Activated CD4-positive, alpha-beta memory T cell treated with anti-CD3 and anti-CD28 coated beads for 36 hours (primary cell): ENCODE measurements around the gene PDILT. TPM values are rescaled to one million over a fixed set of nuclear protein-coding genes. Genes with fewer than 3 reads are reported as not detected.
"Not testable (repeated sequence)": the region's sequence is repeated elsewhere in the genome, so short reads cannot be mapped to it uniquely, and the experiment has no call there.

Experiments
- CTCF ChIA-PET: fragments of 350-600 bp; sonication (Branson Sonifier 250); formaldehyde crosslinking; loops from one replicate; lab custom pipeline; 2021; ENCODE audit warnings: antibody characterized with exemption, inconsistent platforms; lab: Charles Lee
- POLR2A ChIA-PET: fragments of 350-600 bp; sonication (Branson Sonifier 250); formaldehyde crosslinking; loops from one replicate; lab custom pipeline; 2021; ENCODE audit warnings: antibody characterized with exemption; lab: Charles Lee
- DNase-seq: peaks from one replicate; pipeline ENCODE4 v3.0.0-alpha.2; 2020
- H3K27ac Mint-ChIP-seq: one replicate; pipeline ENCODE4 v1.8.0; 2021; ENCODE audit warnings: mixed read lengths
- H3K27me3 Mint-ChIP-seq: one replicate; pipeline ENCODE4 v1.8.0; 2021; ENCODE audit warnings: mixed read lengths
- H3K36me3 Mint-ChIP-seq: one replicate; pipeline ENCODE4 v1.8.0; 2021; ENCODE audit warnings: mixed read lengths
- H3K4me1 Mint-ChIP-seq: one replicate; pipeline ENCODE4 v1.8.0; 2021; ENCODE audit warnings: low read depth, mixed read lengths
- H3K4me3 Mint-ChIP-seq: one replicate; pipeline ENCODE4 v1.8.0; 2021; ENCODE audit warnings: mild to moderate bottlenecking, mixed read lengths
- H3K9me3 Mint-ChIP-seq: one replicate; pipeline ENCODE4 v1.8.0; 2021; ENCODE audit warnings: mixed read lengths
- intact Hi-C: fragments of 100-400 bp; cut with micrococcal nuclease; formaldehyde crosslinking; loops from one replicate; pipeline ENCODE4 v1.15.1; 2023
- total RNA-seq, 2 experiments: library from RNA; stranded (reverse); gene quantifications; one replicate each; pipeline ENCODE4 v1.2.3, GENCODE V29; 2021

The PDILT gene, protein sequence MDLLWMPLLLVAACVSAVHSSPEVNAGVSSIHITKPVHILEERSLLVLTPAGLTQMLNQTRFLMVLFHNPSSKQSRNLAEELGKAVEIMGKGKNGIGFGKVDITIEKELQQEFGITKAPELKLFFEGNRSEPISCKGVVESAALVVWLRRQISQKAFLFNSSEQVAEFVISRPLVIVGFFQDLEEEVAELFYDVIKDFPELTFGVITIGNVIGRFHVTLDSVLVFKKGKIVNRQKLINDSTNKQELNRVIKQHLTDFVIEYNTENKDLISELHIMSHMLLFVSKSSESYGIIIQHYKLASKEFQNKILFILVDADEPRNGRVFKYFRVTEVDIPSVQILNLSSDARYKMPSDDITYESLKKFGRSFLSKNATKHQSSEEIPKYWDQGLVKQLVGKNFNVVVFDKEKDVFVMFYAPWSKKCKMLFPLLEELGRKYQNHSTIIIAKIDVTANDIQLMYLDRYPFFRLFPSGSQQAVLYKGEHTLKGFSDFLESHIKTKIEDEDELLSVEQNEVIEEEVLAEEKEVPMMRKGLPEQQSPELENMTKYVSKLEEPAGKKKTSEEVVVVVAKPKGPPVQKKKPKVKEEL
- total RNA-seq = not detected

DNA sequence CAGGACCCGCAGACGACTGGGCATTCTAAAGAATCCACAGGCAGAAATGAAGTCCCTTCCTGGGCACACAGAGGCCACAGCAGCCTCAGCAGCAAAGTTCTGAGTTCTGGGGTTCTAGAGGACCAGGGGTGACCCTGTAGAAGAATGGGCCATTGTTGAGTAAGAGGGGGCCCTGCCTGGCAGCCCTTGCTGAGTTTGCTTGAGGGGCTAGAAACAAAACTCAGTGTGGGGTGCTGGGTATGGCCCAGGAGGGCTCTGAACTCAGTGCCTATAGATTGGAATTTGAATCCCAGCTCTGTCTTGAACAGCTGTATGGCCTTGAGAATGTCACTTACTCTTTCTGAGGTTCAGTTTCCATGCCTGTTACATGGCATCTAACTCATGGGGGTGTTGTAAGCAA is at the start of gene PDILT:
PDILT (minus strand) TSS at position 101 of the 400 bp plus-strand sequence. CDS start 5,437 bp downstream, outside the sequence.
- Mint-ChIP-seq H3K4me3 (no peak within 1 kb of the TSS), H3K27ac (no peak within 1 kb of the TSS), H3K9me3 (no peaks in the 10 kb centered on the region), H3K27me3 (peaks cover 1% of the 10 kb centered on the region), H3K4me1 (no peaks in the 10 kb centered on the region), H3K36me3 (no peaks in the 10 kb centered on the region)
- POLR2A ChIA-PET = no interaction called here
- CTCF ChIA-PET = no interaction called here
- DNase-seq = no peak
- intact Hi-C loops = no loop called here

DNA sequence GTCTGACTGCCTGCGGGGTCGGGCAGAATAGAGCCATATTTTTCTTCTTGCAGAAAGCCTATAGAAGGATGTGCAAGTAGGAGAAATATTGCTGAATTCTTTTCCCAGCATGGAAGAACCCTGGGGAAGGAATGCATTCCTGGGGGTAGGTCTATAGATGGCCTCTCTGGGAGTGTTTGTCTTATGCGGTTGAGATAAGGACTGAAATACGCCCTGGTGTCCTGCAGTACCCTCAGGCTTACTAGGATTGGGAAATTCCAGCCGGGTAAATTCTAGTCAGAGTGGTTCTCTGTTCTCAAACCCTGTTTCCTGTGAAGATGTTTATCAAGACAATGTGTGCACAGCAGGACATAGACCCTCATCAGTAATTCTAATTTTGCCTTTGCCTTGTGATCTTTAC is 49.1 kb upstream of the PDILT start:
- DNase-seq, POLR2A ChIA-PET, H3K27ac Mint-ChIP-seq, CTCF ChIA-PET, H3K9me3 Mint-ChIP-seq, H3K4me3 Mint-ChIP-seq, H3K4me1 Mint-ChIP-seq, H3K36me3 Mint-ChIP-seq, intact Hi-C loops, H3K27me3 Mint-ChIP-seq: not testable (repeated sequence)

DNA sequence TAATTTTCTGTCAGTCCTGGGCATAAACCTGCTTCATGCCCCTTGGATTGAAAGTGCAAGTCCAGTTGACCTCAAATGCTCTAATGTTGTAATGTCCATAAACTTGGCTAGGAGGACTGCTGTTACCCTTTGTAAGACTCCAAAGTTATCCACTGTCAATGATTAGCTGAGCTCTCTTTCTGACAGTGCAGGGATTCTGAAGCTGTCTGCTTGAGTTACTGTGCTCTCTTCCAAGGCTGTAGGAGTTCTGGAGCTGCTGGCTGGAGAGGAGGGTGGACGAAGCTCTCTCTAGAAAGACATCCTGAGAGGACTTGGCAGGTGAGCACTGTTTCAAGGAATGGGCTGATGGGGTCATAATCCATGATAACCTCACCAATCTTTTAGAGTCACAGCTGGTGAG is 46.8 kb upstream of the PDILT start, which contains the start of gene ACSM2A:
ACSM2A (plus strand) TSS at position 158 of the 400 bp plus-strand sequence. CDS start 8,594 bp downstream, outside the sequence.
- intact Hi-C loops = not testable (repeated sequence)

DNA sequence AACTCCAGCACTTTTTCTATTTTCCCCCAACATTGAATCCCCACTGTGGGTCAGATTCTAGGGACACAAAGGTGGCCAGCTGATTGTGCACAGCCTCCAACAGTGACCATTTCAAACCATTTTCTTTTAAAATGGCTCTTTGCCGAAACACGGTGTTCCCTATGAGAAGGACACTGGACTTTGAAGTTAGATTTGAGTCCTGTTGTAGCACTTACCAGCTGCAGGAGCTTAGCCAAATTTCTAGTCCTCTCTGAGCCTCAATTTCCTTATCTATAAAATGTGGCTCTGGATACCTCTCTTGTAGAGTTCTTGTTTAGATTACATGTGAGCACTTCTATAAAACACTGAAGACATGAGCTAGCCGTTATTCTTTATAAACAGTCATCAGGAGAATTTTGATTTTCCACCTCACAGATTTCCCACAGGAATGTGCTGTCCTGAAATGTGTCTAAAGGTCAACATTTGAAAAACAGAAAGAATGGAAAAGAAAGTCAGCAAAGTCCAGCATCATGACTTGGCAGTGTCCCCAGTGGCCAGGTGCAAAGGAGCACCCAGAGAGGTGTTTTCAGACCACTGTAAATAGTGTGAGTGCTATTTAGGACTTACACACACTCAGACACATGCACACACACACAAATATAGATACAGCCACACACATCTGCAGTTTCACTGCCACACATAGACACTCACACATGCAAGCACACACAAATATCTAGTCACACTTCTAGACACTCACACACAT is 42.3 kb upstream of the PDILT start:
- H3K9me3 Mint-ChIP-seq, H3K4me3 Mint-ChIP-seq, CTCF ChIA-PET, DNase-seq, H3K27me3 Mint-ChIP-seq, H3K27ac Mint-ChIP-seq, intact Hi-C loops, H3K4me1 Mint-ChIP-seq, H3K36me3 Mint-ChIP-seq, POLR2A ChIA-PET: not testable (repeated sequence)

More for the DNA sequence above, 46.8 kb upstream of the PDILT start, which contains the start of gene ACSM2A:
- CTCF ChIA-PET, H3K9me3 Mint-ChIP-seq, H3K36me3 Mint-ChIP-seq, DNase-seq, POLR2A ChIA-PET, H3K4me1 Mint-ChIP-seq, H3K27ac Mint-ChIP-seq, H3K27me3 Mint-ChIP-seq, H3K4me3 Mint-ChIP-seq: not testable (repeated sequence)

DNA sequence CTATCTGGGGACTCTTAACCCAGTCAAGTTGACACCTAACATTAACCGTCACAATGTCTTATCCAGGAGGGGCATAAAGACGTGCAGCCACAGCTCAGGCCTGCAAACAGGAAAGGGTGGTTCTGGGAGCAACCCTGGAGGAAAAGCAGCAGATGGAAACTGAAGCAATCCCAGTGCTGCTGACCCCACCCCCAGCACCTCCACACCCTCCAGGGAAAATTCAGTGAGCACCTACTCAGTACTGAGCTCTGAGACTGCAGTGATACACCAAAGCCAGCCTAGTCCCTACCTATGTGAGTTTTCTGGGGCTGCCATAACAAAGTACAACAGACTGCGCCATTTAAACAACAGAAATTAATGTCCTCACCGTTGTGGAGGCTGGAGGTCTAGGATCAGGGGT is 37.3 kb upstream of the PDILT start:
- H3K36me3 Mint-ChIP-seq, DNase-seq, H3K27ac Mint-ChIP-seq, intact Hi-C loops, H3K9me3 Mint-ChIP-seq, CTCF ChIA-PET, H3K4me3 Mint-ChIP-seq, POLR2A ChIA-PET, H3K27me3 Mint-ChIP-seq, H3K4me1 Mint-ChIP-seq: not testable (repeated sequence)

DNA sequence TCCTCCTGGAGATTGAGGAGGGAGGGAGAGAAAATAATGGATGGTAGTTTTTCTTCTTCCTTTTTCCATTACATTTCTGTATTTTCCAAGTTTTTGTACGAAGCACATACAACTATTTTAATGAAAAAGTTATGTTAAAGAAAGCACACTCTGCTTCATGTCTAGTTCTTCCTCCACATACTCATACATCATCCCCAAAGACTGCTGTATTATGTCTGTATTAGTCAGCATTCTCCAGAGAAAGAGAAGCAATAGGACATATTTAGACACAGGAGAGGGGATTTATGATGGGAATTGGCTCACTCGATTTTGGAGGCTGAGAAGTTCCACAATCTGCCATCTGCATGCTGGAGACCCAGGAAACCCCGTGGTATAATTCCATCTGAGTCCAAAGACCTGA is 36.7 kb upstream of the PDILT start:
- no peak for DNase-seq
- ChIA-PET CTCF (no interaction called here), POLR2A (no interaction called here)
- no peaks in the 10 kb centered on the region for H3K4me1 Mint-ChIP-seq
- no peaks in the 10 kb centered on the region for H3K36me3 Mint-ChIP-seq
- no peaks in the 10 kb centered on the region for H3K27me3 Mint-ChIP-seq
- intact Hi-C loops = no loop called here
- no peaks in the 10 kb centered on the region for H3K9me3 Mint-ChIP-seq
- H3K27ac Mint-ChIP-seq = no peak overlapping the region
- H3K4me3 Mint-ChIP-seq = no peak overlapping the region

DNA sequence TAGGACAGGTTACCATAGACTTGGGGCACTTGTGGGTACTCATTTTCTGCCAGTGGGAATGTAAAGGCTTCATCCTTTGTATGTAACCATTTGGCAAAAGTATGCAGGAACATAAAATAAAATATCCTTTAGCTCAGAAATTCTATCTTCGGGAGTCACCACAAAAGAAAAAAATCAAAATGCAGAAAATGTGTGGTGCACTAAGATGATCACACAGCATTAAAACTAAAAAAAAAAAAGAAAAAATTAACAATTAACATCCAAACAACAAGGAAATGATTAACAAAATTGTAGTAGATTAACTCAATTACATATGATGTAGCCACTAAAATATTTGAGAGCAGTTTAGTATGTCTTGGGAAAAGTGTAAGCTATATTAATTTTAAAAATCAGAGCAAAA is 36.2 kb upstream of the PDILT start:
- H3K27me3 Mint-ChIP-seq, H3K27ac Mint-ChIP-seq, H3K36me3 Mint-ChIP-seq, DNase-seq, H3K4me1 Mint-ChIP-seq, CTCF ChIA-PET, H3K4me3 Mint-ChIP-seq, intact Hi-C loops, H3K9me3 Mint-ChIP-seq, POLR2A ChIA-PET: not testable (repeated sequence)

DNA sequence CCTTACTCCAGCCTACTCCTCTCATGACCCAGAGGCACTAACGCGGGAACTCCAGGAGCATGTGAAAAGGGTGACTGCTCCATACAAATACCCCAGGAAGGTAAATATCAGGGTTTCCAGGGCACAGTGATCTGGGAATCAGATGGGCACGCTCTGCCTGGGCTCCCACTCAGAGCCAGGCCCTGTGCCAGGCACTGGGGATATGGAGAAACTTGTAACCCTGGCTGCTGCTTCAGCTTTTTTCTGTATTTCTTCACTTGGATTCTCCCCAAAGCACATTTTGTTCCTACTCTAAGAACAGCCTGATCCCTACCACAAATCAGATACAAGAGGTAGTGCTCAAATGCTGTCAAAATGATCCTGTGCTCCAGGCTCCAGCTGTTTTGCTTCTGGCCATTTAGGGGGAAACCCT is 35.3 kb upstream of the PDILT start:
- H3K9me3 Mint-ChIP-seq, H3K4me3 Mint-ChIP-seq, CTCF ChIA-PET, DNase-seq, H3K27me3 Mint-ChIP-seq, POLR2A ChIA-PET, H3K4me1 Mint-ChIP-seq, intact Hi-C loops, H3K36me3 Mint-ChIP-seq, H3K27ac Mint-ChIP-seq: not testable (repeated sequence)

DNA sequence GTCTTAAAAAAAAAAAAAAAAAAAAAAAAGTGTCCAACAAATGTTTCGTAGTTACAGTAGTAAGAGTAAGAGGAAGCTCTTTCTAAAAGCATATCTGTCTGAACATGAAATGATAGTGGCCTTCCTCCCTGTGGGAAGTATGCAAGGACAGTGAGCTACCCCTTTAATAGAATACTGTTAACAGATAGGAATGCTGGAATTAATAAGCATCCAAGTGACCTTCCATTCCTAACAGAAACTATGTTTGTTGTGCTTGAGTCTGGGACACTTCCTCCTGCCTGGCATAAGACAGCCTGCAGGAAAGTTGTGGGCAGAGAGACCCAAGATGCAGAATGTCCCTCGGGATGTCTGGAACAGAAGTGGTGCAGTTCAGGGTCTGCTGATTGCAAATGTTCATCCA is 34.4 kb upstream of the PDILT start:
- CTCF ChIA-PET, H3K27me3 Mint-ChIP-seq, intact Hi-C loops, H3K4me1 Mint-ChIP-seq, DNase-seq, H3K36me3 Mint-ChIP-seq, H3K9me3 Mint-ChIP-seq, POLR2A ChIA-PET, H3K27ac Mint-ChIP-seq, H3K4me3 Mint-ChIP-seq: not testable (repeated sequence)

DNA sequence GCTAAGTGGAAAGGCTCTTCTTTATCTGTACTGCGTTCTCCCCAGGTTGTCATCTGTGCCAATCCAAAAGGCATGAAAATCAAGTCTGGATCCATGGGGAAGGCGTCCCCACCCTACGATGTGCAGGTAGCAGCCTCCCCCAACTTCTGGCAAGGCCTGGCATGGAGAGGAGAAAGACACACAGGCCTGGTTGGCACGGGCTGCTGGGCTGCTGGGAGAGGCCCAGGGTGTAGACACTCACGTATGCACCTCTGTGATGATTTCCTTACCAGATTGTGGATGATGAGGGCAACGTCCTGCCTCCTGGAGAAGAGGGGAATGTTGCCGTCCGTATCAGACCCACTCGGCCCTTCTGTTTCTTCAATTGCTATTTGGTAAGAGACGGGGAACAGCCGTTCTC is 26.4 kb upstream of the PDILT start:
- CTCF ChIA-PET = no interaction called here

DNA sequence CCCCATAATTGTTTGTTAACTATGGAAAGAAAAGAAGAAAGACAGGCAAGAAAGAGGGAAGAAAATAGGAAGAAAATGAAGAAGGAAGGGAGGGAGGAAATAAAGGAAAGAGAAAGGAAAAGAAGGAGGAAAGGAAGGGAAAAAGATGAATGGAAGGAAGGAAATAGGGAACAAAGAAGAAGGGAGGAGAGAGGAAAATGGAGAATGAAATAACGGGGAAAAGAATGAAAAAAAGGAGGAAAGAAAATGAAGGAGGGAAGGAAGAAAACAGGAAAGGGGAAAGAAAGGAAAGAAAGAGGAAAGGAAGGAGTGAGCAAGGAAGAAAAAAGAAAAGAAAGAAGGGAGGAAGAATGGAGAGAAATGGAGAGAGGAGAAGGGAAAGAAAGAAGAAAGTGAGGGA is 25.9 kb upstream of the PDILT start:
- CTCF ChIA-PET, H3K27ac Mint-ChIP-seq, DNase-seq, POLR2A ChIA-PET, H3K4me3 Mint-ChIP-seq, H3K36me3 Mint-ChIP-seq, H3K27me3 Mint-ChIP-seq, H3K4me1 Mint-ChIP-seq, intact Hi-C loops, H3K9me3 Mint-ChIP-seq: not testable (repeated sequence)

More for the DNA sequence above, 26.4 kb upstream of the PDILT start:
- no peak for DNase-seq
- Mint-ChIP-seq H3K27me3 (peaks cover 1% of the 10 kb centered on the region), H3K4me3 (no peak overlapping the region), H3K9me3 (no peaks in the 10 kb centered on the region), H3K27ac (no peak overlapping the region), H3K4me1 (no peaks in the 10 kb centered on the region), H3K36me3 (no peaks in the 10 kb centered on the region)
- POLR2A ChIA-PET = no interaction called here
- intact Hi-C loops = no loop called here

DNA sequence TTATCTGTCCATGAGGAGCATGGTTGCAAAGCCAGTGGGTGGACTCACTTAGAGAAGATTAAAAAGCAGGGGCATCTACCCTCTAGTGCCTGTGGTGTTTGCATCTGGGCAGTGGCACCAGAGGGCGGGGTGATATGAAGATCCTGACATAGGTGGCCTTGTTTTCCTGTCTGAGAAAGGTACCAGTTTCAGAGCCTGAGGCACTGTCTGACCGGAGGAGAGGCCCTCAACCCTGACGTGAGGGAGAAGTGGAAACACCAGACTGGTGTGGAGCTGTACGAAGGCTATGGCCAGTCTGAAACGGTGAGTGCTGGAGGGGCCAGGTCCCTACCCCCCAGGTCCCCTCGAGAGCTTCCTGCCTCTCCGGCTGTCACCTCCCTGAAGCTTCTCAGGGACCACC is 25.0 kb upstream of the PDILT start:
- H3K27me3 Mint-ChIP-seq, DNase-seq, H3K4me3 Mint-ChIP-seq, CTCF ChIA-PET, H3K4me1 Mint-ChIP-seq, H3K36me3 Mint-ChIP-seq, intact Hi-C loops, H3K9me3 Mint-ChIP-seq, POLR2A ChIA-PET, H3K27ac Mint-ChIP-seq: not testable (repeated sequence)
